Pancreas (tissue), 10 donors: ENCODE measurements around the gene BEND6. TPM values are rescaled to one million over a fixed set of nuclear protein-coding genes. Genes with fewer than 3 reads are reported as not detected.

Source experiments
- ATAC-seq, 4 donors: fragments of 200-7000 bp; cut with Tn5 transposase; one replicate each; pipeline versions ENCODE4 v1.8.0 to v1.9.1; 2020; ENCODE audit warnings: mild to moderate bottlenecking in 4 of 4, moderate library complexity in 4 of 4
- DNase-seq, 6 donors: peaks; one replicate each; pipeline ENCODE4 v3.0.0-alpha.2; 2020
- FAIRE-seq: peaks from 2 replicates; lab custom pipeline; 2012; peaks lifted over from hg19 to GRCh38; lab: Jason Lieb, UNC
- H3K27ac ChIP-seq, 4 donors: fragments of 200-600 bp; sonication (generic); 1 replicate in 3 of 4; 2 replicates in 1 of 4; pipeline versions ENCODE4 v1.5.0 to v1.8.0; 2020
- H3K27me3 ChIP-seq, 4 donors: fragments of 200-600 bp; one replicate each; pipeline ENCODE4 v1.8.0; 2021
- H3K36me3 ChIP-seq, 3 donors: fragments of 200-600 bp; sonication (generic) in 1 of 3; one replicate each; pipeline versions ENCODE4 v1.5.0 to v1.8.0; 2020 to 2021
- H3K4me1 ChIP-seq, 3 donors: fragments of 200-600 bp; one replicate each; pipeline ENCODE4 v1.8.0; 2021
- H3K4me3 ChIP-seq, 4 donors: fragments of 200-600 bp; sonication (generic) in 2 of 4; one replicate each; pipeline versions ENCODE4 v1.5.0 to v1.8.0; 2020 to 2021
- H3K9me3 ChIP-seq, 4 donors: fragments of 200-600 bp; one replicate each; pipeline ENCODE4 v1.8.0; 2021
- WGBS, 2 donors: extraction: QIAGEN DNeasy Blood & Tissue Kit; methylation state at CpG; one replicate each; pipeline ENCODE4 v1.1.7; 2013; 5-methylcytosine and 5-hydroxymethylcytosine counted together
- intact Hi-C, 3 donors: fragments of 100-400 bp; cut with DNase I; formaldehyde crosslinking; loops; one replicate each; pipeline versions ENCODE4 v1.11.1 to v1.14.2; 2022
- polyA plus RNA-seq, 2 donors: library from polyadenylated mRNA; stranded (reverse); fragments of 200-250 nt; gene quantifications; one replicate each; pipeline ENCODE4 v1.2.3, GENCODE V29; 2013
- total RNA-seq, 6 donors: library from RNA; stranded (reverse); fragmentation: NEBNext Ultra II Directional in 4 of 6; extraction: Animal tissue kit (Norgen Biotek cat#: 25700) in 4 of 6; gene quantifications; one replicate each; pipeline versions ENCODE4 v1.2.1 to v1.2.4, GENCODE V29; 2021 to 2023
- TF ChIP-seq, protein P1 (sequence below), 4 donors: fragments of 200-600 bp; sonication (generic) in 3 of 4; IDR thresholded peaks; one replicate each; pipeline versions ENCODE4 v1.5.0 to v1.8.0; 2021; ENCODE audit warnings: antibody characterized with exemption in 4 of 4
- donor health status: healthy with polysubstance abuse.
- donor health status: DM: no; HTN: no; CAD: no; lungs with moderate emphysema.
- donor health status: DM: no; HTN: no; CAD: no.
- donor health status: control.
- donor health status: control.
- donor health status: Bipolar disorder and iron deficiency.
- donor health status: DM: yes; HTN: yes; CAD: no.
- donor health status: DM: no; HTN: no; CAD: no.
- donor health status: DM: no; HTN: no; CAD: no.
- donor health status: DM: yes; HTN: yes; CAD: no.

BEND6 gene
- total and polyA plus RNA-seq, 8 donors: 0.06 to 0.94 (median 0.47) TPM; not detected in 2

DNA sequence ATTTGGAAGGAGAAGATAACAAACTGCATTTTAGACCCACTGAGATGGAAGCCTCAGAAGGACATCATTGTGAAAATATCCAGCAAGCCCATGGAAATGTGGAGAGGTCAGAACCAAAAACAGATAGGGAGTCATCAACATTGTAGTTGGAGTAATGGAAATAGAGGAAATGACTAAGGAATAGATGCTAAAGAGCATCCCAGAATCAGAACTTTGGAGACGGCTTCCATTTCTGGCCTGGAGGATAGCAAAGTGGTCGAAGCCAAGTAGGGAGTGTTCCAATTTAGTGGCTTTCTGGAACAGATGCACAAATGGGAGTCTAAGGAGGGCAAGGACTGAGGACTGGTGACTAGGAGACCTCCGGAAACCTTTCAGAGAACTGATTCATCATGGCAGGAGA is 3.6 kb downstream of the BEND6 start:
- DNase-seq (no peak), ATAC-seq (no peak), FAIRE-seq (no peak)
- Histone ChIP-seq H3K9me3 (no peaks in the 10 kb centered on the region), H3K27ac (no peak overlapping the region), H3K27me3 (peaks cover 0 to 5% (median 0%) of the 10 kb centered on the region in 4 donors), H3K36me3 (no peaks in the 10 kb centered on the region), H3K4me1 (no peaks in the 10 kb centered on the region), H3K4me3 (no peak overlapping the region)
- intact Hi-C loops: no loop called here
- WGBS, 2 donors: 84 to 85% methylated on average over 3 of the region's 3 CpGs
- TF ChIP-seq, protein P1, sequence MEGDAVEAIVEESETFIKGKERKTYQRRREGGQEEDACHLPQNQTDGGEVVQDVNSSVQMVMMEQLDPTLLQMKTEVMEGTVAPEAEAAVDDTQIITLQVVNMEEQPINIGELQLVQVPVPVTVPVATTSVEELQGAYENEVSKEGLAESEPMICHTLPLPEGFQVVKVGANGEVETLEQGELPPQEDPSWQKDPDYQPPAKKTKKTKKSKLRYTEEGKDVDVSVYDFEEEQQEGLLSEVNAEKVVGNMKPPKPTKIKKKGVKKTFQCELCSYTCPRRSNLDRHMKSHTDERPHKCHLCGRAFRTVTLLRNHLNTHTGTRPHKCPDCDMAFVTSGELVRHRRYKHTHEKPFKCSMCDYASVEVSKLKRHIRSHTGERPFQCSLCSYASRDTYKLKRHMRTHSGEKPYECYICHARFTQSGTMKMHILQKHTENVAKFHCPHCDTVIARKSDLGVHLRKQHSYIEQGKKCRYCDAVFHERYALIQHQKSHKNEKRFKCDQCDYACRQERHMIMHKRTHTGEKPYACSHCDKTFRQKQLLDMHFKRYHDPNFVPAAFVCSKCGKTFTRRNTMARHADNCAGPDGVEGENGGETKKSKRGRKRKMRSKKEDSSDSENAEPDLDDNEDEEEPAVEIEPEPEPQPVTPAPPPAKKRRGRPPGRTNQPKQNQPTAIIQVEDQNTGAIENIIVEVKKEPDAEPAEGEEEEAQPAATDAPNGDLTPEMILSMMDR (IDR thresholded peaks at IDR 0.05): no peak

DNA sequence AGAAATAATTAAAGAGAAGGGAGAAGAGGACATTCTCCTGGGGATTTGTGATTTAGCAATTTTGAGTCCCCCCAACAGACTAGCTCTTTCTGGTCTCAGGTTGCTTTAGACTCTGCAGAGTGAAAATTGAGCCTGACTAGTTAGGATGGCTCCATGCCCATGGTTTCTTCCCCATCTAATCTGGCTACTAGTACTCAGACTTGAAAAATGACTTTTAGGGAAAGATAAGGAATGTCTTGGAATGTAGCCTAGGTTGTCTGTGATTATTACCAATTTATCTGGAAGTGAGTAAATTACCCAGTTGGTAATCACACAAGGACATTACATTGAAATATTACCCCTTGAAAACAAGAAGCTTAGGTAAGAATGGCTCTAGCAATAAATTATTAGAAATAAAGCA is 4.2 kb downstream of the BEND6 start:
- H3K9me3 ChIP-seq: no peaks in the 10 kb centered on the region
- ATAC-seq (no peak), DNase-seq (no peak), FAIRE-seq (no peak)
- H3K36me3 ChIP-seq: no peaks in the 10 kb centered on the region
- H3K27ac ChIP-seq: no peak overlapping the region
- no peak overlapping the region for H3K4me3 ChIP-seq
- TF ChIP-seq, protein P1 (IDR thresholded peaks at IDR 0.05): no peak
- no peaks in the 10 kb centered on the region for H3K4me1 ChIP-seq
- intact Hi-C loops: no loop called here
- peaks cover 0 to 5% (median 0%) of the 10 kb centered on the region in 4 donors for H3K27me3 ChIP-seq

DNA sequence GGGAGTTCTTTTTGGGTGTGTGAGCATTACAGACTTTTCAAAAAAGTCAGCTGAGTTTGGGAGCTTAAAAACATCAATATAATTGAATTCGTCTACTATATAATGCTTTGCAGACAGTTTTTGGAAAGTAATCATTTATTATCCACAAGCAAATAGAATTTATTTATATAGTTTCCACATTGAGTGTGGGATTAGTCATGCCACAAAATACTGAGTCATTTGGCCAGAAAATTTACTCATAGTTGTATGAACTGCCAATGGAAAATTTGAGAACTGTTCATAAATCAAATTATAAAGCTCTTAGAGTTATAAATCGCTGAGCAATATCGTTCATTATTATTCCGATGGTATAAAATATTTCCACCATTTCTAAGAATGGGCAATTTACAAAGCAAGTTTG is 5.0 kb downstream of the BEND6 start:
- Histone ChIP-seq H3K27me3 (peaks cover 0 to 5% (median 0%) of the 10 kb centered on the region in 4 donors), H3K4me1 (no peaks in the 10 kb centered on the region), H3K9me3 (no peaks in the 10 kb centered on the region), H3K4me3 (no peak overlapping the region), H3K27ac (no peak overlapping the region), H3K36me3 (no peaks in the 10 kb centered on the region)
- TF ChIP-seq, protein P1 (IDR thresholded peaks at IDR 0.05): no peak
- intact Hi-C loops: no loop called here
- FAIRE-seq (no peak), ATAC-seq (no peak), DNase-seq (no peak)
- 68 to 80% methylated on average over 4 of the region's 4 CpGs for WGBS, 2 donors

DNA sequence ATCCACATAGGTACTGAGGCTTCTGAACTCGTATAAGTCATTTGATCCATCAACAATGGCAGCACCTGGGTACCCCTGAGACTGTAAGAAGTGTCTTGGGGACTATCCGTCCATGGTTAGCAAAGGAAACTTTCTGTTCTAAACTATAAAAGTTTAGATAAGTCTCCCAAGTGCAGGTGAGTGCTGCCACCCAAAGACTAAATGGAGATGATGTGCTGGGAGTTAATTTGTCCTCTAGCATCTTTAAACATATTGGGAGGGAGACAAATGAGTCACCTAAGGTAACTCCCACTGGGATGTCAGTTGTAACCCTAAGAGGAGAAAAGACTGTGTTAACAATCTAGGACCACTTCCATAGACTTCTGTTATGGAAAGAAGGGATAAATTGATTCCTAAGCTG is 6.2 kb downstream of the BEND6 start:
- no peak overlapping the region for H3K27ac ChIP-seq
- FAIRE-seq (no peak), DNase-seq (no peak), ATAC-seq (no peak)
- H3K9me3 ChIP-seq: no peaks in the 10 kb centered on the region
- no peaks in the 10 kb centered on the region for H3K36me3 ChIP-seq
- H3K4me3 ChIP-seq: no peak overlapping the region
- WGBS, 2 donors: 42 to 45% methylated on average over 2 of the region's 2 CpGs
- TF ChIP-seq, protein P1 (IDR thresholded peaks at IDR 0.05): no peak
- H3K4me1 ChIP-seq: no peaks in the 10 kb centered on the region
- intact Hi-C loops: no loop called here
- H3K27me3 ChIP-seq: peaks cover 0 to 4% (median 0%) of the 10 kb centered on the region in 4 donors

DNA sequence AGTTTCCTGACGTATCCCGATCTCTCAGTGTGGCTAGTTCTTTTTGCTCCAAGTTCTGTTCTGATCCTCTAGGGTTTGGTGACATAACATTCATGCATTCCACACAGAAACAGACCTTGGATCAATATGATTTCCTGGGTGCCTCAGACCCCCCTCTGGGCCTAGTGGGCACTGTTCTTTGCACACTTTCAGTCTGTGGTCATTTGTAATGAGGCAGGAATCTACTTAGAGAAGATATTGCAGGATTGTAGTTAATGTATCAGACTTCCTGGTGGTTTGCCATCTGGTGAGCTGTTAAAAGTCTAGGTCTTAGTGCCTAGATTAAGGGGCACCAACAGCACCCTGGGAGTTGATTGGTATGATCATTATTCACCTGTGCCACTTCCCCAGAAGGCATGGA is 7.5 kb downstream of the BEND6 start:
- WGBS, 2 donors: 81 to 87% methylated on average over 2 of the region's 2 CpGs
- H3K4me3 ChIP-seq: no peak overlapping the region
- no peaks in the 10 kb centered on the region for H3K27me3 ChIP-seq
- H3K4me1 ChIP-seq: no peaks in the 10 kb centered on the region
- no peak for FAIRE-seq
- no peak for ATAC-seq
- H3K9me3 ChIP-seq: no peaks in the 10 kb centered on the region
- intact Hi-C loops: no loop called here
- TF ChIP-seq, protein P1 (IDR thresholded peaks at IDR 0.05): no peak
- no peak for DNase-seq
- H3K36me3 ChIP-seq: no peaks in the 10 kb centered on the region
- H3K27ac ChIP-seq: no peak overlapping the region
